Endothelial cell of umbilical vein (primary cell): ENCODE measurements around the gene KIF6. TPM values are rescaled to one million over a fixed set of nuclear protein-coding genes. Genes with fewer than 3 reads are reported as not detected.
"Not testable (repeated sequence)": the region's sequence is repeated elsewhere in the genome, so short reads cannot be mapped to it uniquely, and the experiment has no call there.

ENCODE experiments used
- BruUV-seq: library from RNA; stranded (reverse); fragments of 400-500 nt; replicated peaks from 2 replicates; lab custom pipeline; 2021; lab: Mats Ljungman, UMichigan
- CTCF ChIA-PET: fragments of 300-600, 350-600 bp; sonication (Branson Sonifier 250); formaldehyde crosslinking; loops from one replicate; lab custom pipeline; 2021; ENCODE audit warnings: antibody characterized with exemption, inconsistent platforms; lab: Charles Lee
- POLR2A ChIA-PET: fragments of 300-600, 350-600 bp; sonication (Branson Sonifier 250); formaldehyde crosslinking; loops from one replicate; lab custom pipeline; 2021; ENCODE audit warnings: antibody characterized with exemption, inconsistent platforms; lab: Charles Lee
- DNase-seq: peaks from one replicate; pipeline ENCODE4 v3.0.0-alpha.2; 2011; ENCODE audit warnings: low read depth, low spot score
- FAIRE-seq: peaks from 2 replicates; lab custom pipeline; 2011; peaks lifted over from hg19 to GRCh38; lab: Jason Lieb, UNC
- H2AFZ ChIP-seq: 2 replicates; pipeline ENCODE4 v1.6.0; 2012; ENCODE audit warnings: low read depth, low read length, control low read depth, inconsistent platforms
- H3K27ac ChIP-seq: 2 replicates; pipeline ENCODE4 v1.5.1; 2011; ENCODE audit warnings: low read depth, mild to moderate bottlenecking, control low read depth, low read length, moderate library complexity; ENCODE audit not compliant: insufficient read depth
- H3K27me3 ChIP-seq, 2 experiments: 2 replicates each; pipeline versions ENCODE4 v1.6.0 to v1.6.1; 2011; ENCODE audit warnings: low read length in 2 of 2, mixed read lengths in 1 of 2; ENCODE audit not compliant: control insufficient read depth in 2 of 2, insufficient read depth in 2 of 2
- H3K36me3 ChIP-seq, 2 experiments: 2 replicates in 1 of 2; 3 replicates in 1 of 2; pipeline ENCODE4 v1.5.1; 2011; ENCODE audit warnings: low read length in 2 of 2, mild to moderate bottlenecking in 1 of 2, moderate library complexity in 1 of 2; ENCODE audit not compliant: control insufficient read depth in 2 of 2, insufficient read depth in 2 of 2; ENCODE audit errors: extremely low read depth in 1 of 2
- H3K4me1 ChIP-seq: 3 replicates; pipeline ENCODE4 v1.5.1; 2011; ENCODE audit warnings: mild to moderate bottlenecking, low read length; ENCODE audit not compliant: control insufficient read depth, insufficient read depth; ENCODE audit errors: extremely low read depth
- H3K4me2 ChIP-seq: 2 replicates; pipeline ENCODE4 v1.6.1; 2011; ENCODE audit warnings: low read length, control low read depth, mixed read lengths; ENCODE audit not compliant: insufficient read depth
- H3K4me3 ChIP-seq, 3 experiments: fragments of 200-600 bp in 1 of 3; sonication (generic), shearing (Covaris generic) in 1 of 3; replicated peaks in 1 of 3; 2 replicates each; pipeline ENCODE4 v1.5.1; 2011 to 2016; ENCODE audit warnings: control low read depth in 3 of 3, low read length in 3 of 3, mild to moderate bottlenecking in 2 of 3, inconsistent platforms in 1 of 3, low read depth in 1 of 3, moderate library complexity in 1 of 3; ENCODE audit not compliant: insufficient read depth in 1 of 3
- H3K79me2 ChIP-seq: 2 replicates; pipeline ENCODE4 v1.6.0; 2012; ENCODE audit warnings: low read length, inconsistent platforms; ENCODE audit not compliant: control insufficient read depth, insufficient read depth
- H3K9ac ChIP-seq: replicated peaks from 2 replicates; pipeline ENCODE3; 2011; ENCODE audit warnings: low read length, control low read depth; ENCODE audit not compliant: insufficient read depth; ENCODE audit errors: extremely low read depth
- H3K9me1 ChIP-seq: replicated peaks from 3 replicates; pipeline ENCODE4 v1.6.0; 2011; ENCODE audit warnings: mild to moderate bottlenecking, low read length; ENCODE audit not compliant: control insufficient read depth, insufficient read depth; ENCODE audit errors: extremely low read depth
- H3K9me3 ChIP-seq: replicated peaks from 2 replicates; pipeline ENCODE4 v1.5.1; 2012; ENCODE audit warnings: low read length, inconsistent platforms; ENCODE audit not compliant: control insufficient read depth, insufficient read depth
- H4K20me1 ChIP-seq: replicated peaks from 2 replicates; pipeline ENCODE3; 2011; ENCODE audit warnings: mild to moderate bottlenecking, low read length; ENCODE audit not compliant: control insufficient read depth, insufficient read depth; ENCODE audit errors: extremely low read depth
- FOS ChIP-seq: IDR thresholded peaks from 2 replicates; pipeline ENCODE4 v1.6.1; 2011; ENCODE audit warnings: mild to moderate bottlenecking, low read length, moderate library complexity, borderline replicate concordance; ENCODE audit not compliant: insufficient read depth
- JUN ChIP-seq: IDR thresholded peaks from 2 replicates; pipeline ENCODE4 v1.6.1; 2011; ENCODE audit warnings: borderline replicate concordance, low read depth; ENCODE audit not compliant: insufficient read length, insufficient read depth
- POLR2A ChIP-seq: IDR thresholded peaks from 2 replicates; pipeline ENCODE4 v1.6.1; 2012; ENCODE audit warnings: low read depth, mild to moderate bottlenecking, control low read depth, low read length
- dilution Hi-C: fragments of 300-500 bp; cut with MboI; formaldehyde crosslinking; loops from one replicate; pipeline ENCODE4 v1.15.0; 2019; ENCODE audit warnings: low sequenced_read_pairs; ENCODE audit not compliant: extremely low pct_ligation_motif_present
- intact Hi-C: fragments of 100-400 bp; cut with micrococcal nuclease; formaldehyde crosslinking; loops from one replicate; pipeline ENCODE4 v1.10.0; 2022
- polyA plus RNA-seq, 4 experiments: library from polyadenylated mRNA; depleted of rRNA in 3 of 4; stranded (reverse) in 3 of 4; unstranded in 1 of 4; fragments of >200 nt; gene quantifications; 2 replicates each; pipeline versions ENCODE4 v1.2.1 to v1.2.3, GENCODE V29; 2011 to 2012; ENCODE audit warnings: missing spikeins in 1 of 4
- total RNA-seq: library from RNA; stranded (reverse); gene quantifications from 2 replicates; pipeline ENCODE4 v1.2.3, GENCODE V29; 2021
- TF ChIP-seq, protein P1 (sequence below), 2 donors: IDR thresholded peaks; 1 replicate in 1 of 2; 2 replicates in 1 of 2; pipeline ENCODE4 v1.5.1; 2011; ENCODE audit warnings: low read length in 2 of 2, mild to moderate bottlenecking in 2 of 2, moderate library complexity in 2 of 2, control low read depth in 1 of 2, inconsistent platforms in 1 of 2, low read depth in 1 of 2; ENCODE audit not compliant: insufficient read depth in 1 of 2; ENCODE audit errors: extremely low read depth in 1 of 2

KIF6 gene
- total and polyA plus RNA-seq, 2 donors (not counting 3 experiments of a cell fraction or from before 2014, with no cell fraction given): not detected

- Histone ChIP-seq H3K9ac (no peak overlapping the region), H3K4me1 (no peaks in the 10 kb centered on the region), H3K79me2 (no peaks in the 10 kb centered on the region), H3K27me3 (no peaks in the 10 kb centered on the region), H3K9me3 (no peaks in the 10 kb centered on the region), H3K27ac (no peak overlapping the region), H2AFZ (no peak overlapping the region), H3K4me3 (no peak overlapping the region), H4K20me1 (no peaks in the 10 kb centered on the region), H3K4me2 (no peak overlapping the region), H3K9me1 (no peaks in the 10 kb centered on the region), H3K36me3 (no peaks in the 10 kb centered on the region)
- dilution Hi-C loops: no loop called here
- TF ChIP-seq, protein P1, sequence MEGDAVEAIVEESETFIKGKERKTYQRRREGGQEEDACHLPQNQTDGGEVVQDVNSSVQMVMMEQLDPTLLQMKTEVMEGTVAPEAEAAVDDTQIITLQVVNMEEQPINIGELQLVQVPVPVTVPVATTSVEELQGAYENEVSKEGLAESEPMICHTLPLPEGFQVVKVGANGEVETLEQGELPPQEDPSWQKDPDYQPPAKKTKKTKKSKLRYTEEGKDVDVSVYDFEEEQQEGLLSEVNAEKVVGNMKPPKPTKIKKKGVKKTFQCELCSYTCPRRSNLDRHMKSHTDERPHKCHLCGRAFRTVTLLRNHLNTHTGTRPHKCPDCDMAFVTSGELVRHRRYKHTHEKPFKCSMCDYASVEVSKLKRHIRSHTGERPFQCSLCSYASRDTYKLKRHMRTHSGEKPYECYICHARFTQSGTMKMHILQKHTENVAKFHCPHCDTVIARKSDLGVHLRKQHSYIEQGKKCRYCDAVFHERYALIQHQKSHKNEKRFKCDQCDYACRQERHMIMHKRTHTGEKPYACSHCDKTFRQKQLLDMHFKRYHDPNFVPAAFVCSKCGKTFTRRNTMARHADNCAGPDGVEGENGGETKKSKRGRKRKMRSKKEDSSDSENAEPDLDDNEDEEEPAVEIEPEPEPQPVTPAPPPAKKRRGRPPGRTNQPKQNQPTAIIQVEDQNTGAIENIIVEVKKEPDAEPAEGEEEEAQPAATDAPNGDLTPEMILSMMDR (IDR thresholded peaks at IDR 0.05; ENCODE audit: extremely low read depth in 1 of 2, insufficient read depth in 1 of 2, low read depth in 1 of 2, low read length in 2 of 2): no peak
- ChIA-PET CTCF (no interaction called here), POLR2A (no interaction called here)
- FAIRE-seq: no peak
- no peak for DNase-seq
- BruUV-seq: no TSS peak
- intact Hi-C loops: no loop called here
Observed at GRCh38 chr6:39488255-39488879, 236.8 kb downstream of the KIF6 start.

GRCh38 chr6:39484276-39484675, 240.9 kb downstream of the KIF6 start:
- no peak for FAIRE-seq
- no peak for DNase-seq
- H3K36me3 ChIP-seq: no peaks in the 10 kb centered on the region
- ChIA-PET CTCF (no interaction called here), POLR2A (no interaction called here)
- TF ChIP-seq JUN (no peak), POLR2A (no peak), FOS (no peak)
- dilution Hi-C loops (no loop called here), intact Hi-C loops (no loop called here)
- H3K4me2 ChIP-seq: no peak overlapping the region
- no peaks in the 10 kb centered on the region for H3K9me1 ChIP-seq
- no peak overlapping the region for H3K4me3 ChIP-seq
- no peak overlapping the region for H3K27ac ChIP-seq
- H3K9me3 ChIP-seq: no peaks in the 10 kb centered on the region
- no peaks in the 10 kb centered on the region for H3K27me3 ChIP-seq
- H3K9ac ChIP-seq: no peak overlapping the region
- no peaks in the 10 kb centered on the region for H3K79me2 ChIP-seq
- no peak overlapping the region for H2AFZ ChIP-seq
- no peaks in the 10 kb centered on the region for H4K20me1 ChIP-seq
- H3K4me1 ChIP-seq: no peaks in the 10 kb centered on the region
- BruUV-seq: no TSS peak

DNA sequence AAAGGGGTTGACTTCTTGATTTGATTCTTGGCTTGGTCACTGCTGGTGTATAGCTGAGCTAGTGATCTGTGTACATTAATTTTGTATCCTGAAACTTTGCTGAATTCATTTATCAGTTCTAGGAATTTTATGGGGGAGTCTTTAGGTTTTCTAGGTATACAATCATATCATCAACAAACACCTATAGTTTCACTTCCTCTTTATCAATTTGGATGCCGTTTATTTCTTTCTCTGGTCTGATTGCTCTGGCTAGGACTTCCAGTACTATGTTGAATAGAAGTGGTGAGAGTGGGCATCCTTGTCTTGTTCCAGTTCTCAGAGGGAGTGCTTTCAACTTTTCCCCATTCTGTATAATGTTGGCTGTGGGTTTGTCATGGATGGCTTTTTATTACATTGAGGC, 245.4 kb downstream of the KIF6 start:
- H3K79me2 ChIP-seq, H3K4me1 ChIP-seq, H4K20me1 ChIP-seq, FAIRE-seq, H2AFZ ChIP-seq, BruUV-seq, H3K9me1 ChIP-seq, H3K4me2 ChIP-seq, H3K27me3 ChIP-seq, H3K27ac ChIP-seq, H3K9ac ChIP-seq, POLR2A ChIA-PET, DNase-seq, CTCF ChIA-PET, H3K4me3 ChIP-seq, dilution Hi-C loops, intact Hi-C loops, H3K36me3 ChIP-seq, H3K9me3 ChIP-seq: not testable (repeated sequence)
